Heart right ventricle (tissue), 16 donors: Measurements from ENCODE around the gene TNFRSF8. TPM values are rescaled to one million over a fixed set of nuclear protein-coding genes. Genes with fewer than 3 reads are reported as not detected.

Experiments
- ATAC-seq, 8 donors: fragments of 200-7000 bp; cut with Tn5 transposase; one replicate each; pipeline ENCODE4 v1.9.1; 2020; ENCODE audit warnings: mild to moderate bottlenecking in 8 of 8, moderate library complexity in 8 of 8, moderate number of reproducible peaks in 1 of 8
- DNase-seq, 2 donors: peaks; one replicate each; pipeline ENCODE4 v3.0.0-alpha.2; 2020
- H3K27ac ChIP-seq, 10 donors: fragments of 200-600 bp; sonication (generic) in 2 of 10; one replicate each; pipeline versions ENCODE4 v1.5.0 to v1.8.0; 2020 to 2022; ENCODE audit warnings: mild to moderate bottlenecking in 3 of 10
- H3K27me3 ChIP-seq, 7 donors: fragments of 200-600 bp; one replicate each; pipeline ENCODE4 v1.8.0; 2021 to 2022; ENCODE audit warnings: mild to moderate bottlenecking in 2 of 7
- H3K36me3 ChIP-seq, 9 donors: fragments of 200-600 bp; sonication (generic) in 1 of 9; one replicate each; pipeline versions ENCODE4 v1.5.0 to v1.8.0; 2020 to 2022; ENCODE audit warnings: mild to moderate bottlenecking in 2 of 9
- H3K4me1 ChIP-seq, 9 donors: fragments of 200-600 bp; sonication (generic) in 1 of 9; one replicate each; pipeline versions ENCODE4 v1.5.0 to v1.8.0; 2020 to 2022; ENCODE audit warnings: mild to moderate bottlenecking in 4 of 9
- H3K4me3 ChIP-seq, 10 donors: fragments of 200-600 bp; sonication (generic) in 2 of 10; one replicate each; pipeline versions ENCODE4 v1.5.0 to v1.8.0; 2020 to 2022; ENCODE audit warnings: mild to moderate bottlenecking in 7 of 10, moderate library complexity in 2 of 10
- H3K9me3 ChIP-seq, 11 donors: fragments of 200-600 bp in 10 of 11; sonication (generic) in 2 of 11; one replicate each; pipeline versions ENCODE4 v1.5.0 to v1.8.0; 2013 to 2022; ENCODE audit warnings: mild to moderate bottlenecking in 2 of 11, control low read depth in 1 of 11, moderate library complexity in 1 of 11
- CTCF ChIP-seq, 9 donors: fragments of 200-600 bp; sonication (generic) in 2 of 9; IDR thresholded peaks; one replicate each; pipeline versions ENCODE4 v1.5.0 to v1.8.0; 2021 to 2022; ENCODE audit warnings: antibody characterized with exemption in 9 of 9, mild to moderate bottlenecking in 5 of 9, moderate library complexity in 1 of 9
- WGBS, 2 donors: extraction: QIAGEN DNeasy Blood & Tissue Kit; methylation state at CpG; one replicate each; pipeline ENCODE4 v1.1.7; 2013; ENCODE audit warnings: inconsistent platforms in 1 of 2; 5-methylcytosine and 5-hydroxymethylcytosine counted together
- intact Hi-C, 10 donors: fragments of 100-400 bp; cut with DNase I; formaldehyde crosslinking; loops; one replicate each; pipeline versions ENCODE4 v1.11.1 to v1.14.2; 2022
- polyA plus RNA-seq, 2 donors: library from polyadenylated mRNA; stranded (reverse); fragments of 200-250 nt; gene quantifications; one replicate each; pipeline ENCODE4 v1.2.3, GENCODE V29; 2013
- total RNA-seq, 10 donors: library from RNA; stranded (reverse); fragmentation: NEBNext Ultra II Directional in 3 of 10; extraction: Animal tissue kit (Norgen Biotek cat#: 25700) in 3 of 10; gene quantifications; one replicate each; pipeline versions ENCODE4 v1.2.1 to v1.2.4, GENCODE V29; 2021 to 2023
- donor health status: Arrhythmogenic right ventricular cardiomyopathy.
- donor health status: ischemic (EF 13 %, LVEDD 7.1; RV severe dilation, severe dysfunction).
- donor health status: healthy with polysubstance abuse.
- donor health status: DM: no; HTN: yes; CAD: no.
- donor health status: DM: no; HTN: no; CAD: no.
- donor health status: ischemic (EF 25% LVEDD 6.9; RV normal size, moderate dysfunction).
- donor health status: ischemic (EF 25% LVEDD 5.7; RV mildly dilated, moderate dysfunction).
- donor health status: healthy.
- donor health status: DM: yes; HTN: yes; CAD: no.
- donor health status: Ischemic cardiomyopathy.
- donor health status: ischemic (EF 35%, LVEDD 5.7; RV mildly dilated, moderate dysfunction).
- donor health status: nonischemic (EF 11% LVEDD 7.7; RV severe dilation, severe dysfunction).
- donor health status: DM: yes; HTN: yes; CAD: no.
- donor health status: PGD.
- donor health status: ischemic (EF 29% LVEDD 5.4; RV normal size, mild dysfunction).
- donor health status: nonischemic (EF 23%, LVEDD 6.1; RV moderate dilation, normal function).

Gene TNFRSF8
- total and polyA plus RNA-seq, 12 donors = 0.21 to 2.4 (median 1.0) TPM

GRCh38 chr1:12056331-12056841 is 6.7 kb upstream of the TNFRSF8 start:
- H3K27me3 ChIP-seq = peaks cover 0 to 10% (median 4%) of the 10 kb centered on the region in 7 donors
- no peak overlapping the region for H3K27ac ChIP-seq

GRCh38 chr1:12057382-12057781 is 5.7 kb upstream of the TNFRSF8 start:
- Histone ChIP-seq H3K4me1 (peaks cover 0 to 13% (median 10%) of the 10 kb centered on the region in 9 donors), H3K36me3 (no peaks in the 10 kb centered on the region), H3K27me3 (peaks cover 0 to 10% (median 8%) of the 10 kb centered on the region in 7 donors), H3K4me3 (no peak overlapping the region), H3K27ac (no peak overlapping the region), H3K9me3 (peaks cover 0 to 5% (median 0%) of the 10 kb centered on the region in 11 donors)
- ATAC-seq (no peak), DNase-seq (no peak)
- intact Hi-C loops = no loop called here
- no peak for TF ChIP-seq CTCF (IDR thresholded peaks at IDR 0.05)

More at GRCh38 chr1:12056331-12056841, 6.7 kb upstream of the TNFRSF8 start:
- peaks cover 0 to 5% (median 0%) of the 10 kb centered on the region in 11 donors for H3K9me3 ChIP-seq
- DNase-seq (no peak), ATAC-seq (no peak)
- no peaks in the 10 kb centered on the region for H3K36me3 ChIP-seq
- no peak for TF ChIP-seq CTCF (IDR thresholded peaks at IDR 0.05)
- WGBS, 2 donors = 90% methylated on average over 16 of the region's 16 CpGs
- H3K4me1 ChIP-seq = peaks cover 0 to 22% (median 16%) of the 10 kb centered on the region in 9 donors
- no peak overlapping the region for H3K4me3 ChIP-seq
- intact Hi-C loops = no loop called here

GRCh38 chr1:12057940-12058687 is 5.0 kb upstream of the TNFRSF8 start:
- no peaks in the 10 kb centered on the region for H3K36me3 ChIP-seq
- ATAC-seq = no peak
- no peak overlapping the region for H3K27ac ChIP-seq
- WGBS, 2 donors = 91 to 92% methylated on average over 4 of the region's 4 CpGs
- H3K27me3 ChIP-seq = peaks cover 0 to 15% (median 12%) of the 10 kb centered on the region in 7 donors
- peaks cover 0 to 8% (median 5%) of the 10 kb centered on the region in 9 donors for H3K4me1 ChIP-seq
- peaks cover 0 to 5% (median 0%) of the 10 kb centered on the region in 11 donors for H3K9me3 ChIP-seq
- intact Hi-C loops = no loop called here
- H3K4me3 ChIP-seq = no peak overlapping the region
- TF ChIP-seq CTCF (IDR thresholded peaks at IDR 0.05) = no peak
- no peak for DNase-seq

- Histone ChIP-seq H3K27ac (no peak overlapping the region), H3K27me3 (peaks cover 8 to 26% (median 23%) of the 10 kb centered on the region in 7 donors), H3K4me3 (no peak overlapping the region), H3K36me3 (no peaks in the 10 kb centered on the region), H3K9me3 (peaks cover 0 to 5% (median 0%) of the 10 kb centered on the region in 11 donors), H3K4me1 (peaks cover 0 to 12% (median 7%) of the 10 kb centered on the region in 9 donors)
- intact Hi-C loops = no loop called here
- ATAC-seq = no peak
- WGBS, 2 donors = 63 to 74% methylated on average over 3 of the region's 3 CpGs
- no peak for DNase-seq
- TF ChIP-seq CTCF (IDR thresholded peaks at IDR 0.05) = no peak
Measured at GRCh38 chr1:12059226-12059625, 3.9 kb upstream of the TNFRSF8 start.
